IMR-90 (cell line): ENCODE data around the gene HMGN4. TPM values are rescaled to one million over a fixed set of nuclear protein-coding genes. Genes with fewer than 3 reads are reported as not detected.
A peak's percentile ranks its signal among the peaks of the same experiment; 100 is the strongest.

Source experiments
- ATAC-seq: fragments of 200-7000 bp; cut with Tn5 transposase; 2 replicates; pipeline ENCODE4 v1.9.1; 2020; ENCODE audit warnings: low read depth, mild to moderate bottlenecking, moderate library complexity
- BruUV-seq: library from RNA; stranded (reverse); fragments of 400-500 nt; replicated peaks from 2 replicates; lab custom pipeline; 2021; lab: Mats Ljungman, UMichigan
- CTCF ChIA-PET: fragments of 300-600 bp; formaldehyde crosslinking; extraction: SDS; loops from one replicate; lab custom pipeline; 2021; ENCODE audit warnings: antibody characterized with exemption; lab: Yijun Ruan, JAX
- POLR2A ChIA-PET: fragments of 300-600 bp; sonication (Branson Sonifier 250); formaldehyde crosslinking; loops from one replicate; lab custom pipeline; 2022; ENCODE audit warnings: antibody characterized with exemption; ENCODE audit not compliant: unreplicated experiment; lab: Charles Lee
- DNase-seq: peaks from one replicate; pipeline ENCODE4 v3.0.0; 2013
- H2AFZ ChIP-seq: replicated peaks from 2 replicates; pipeline ENCODE3; 2013; ENCODE audit warnings: low read length, mild to moderate bottlenecking; ENCODE audit not compliant: poor library complexity
- H2AK5ac ChIP-seq: 2 replicates; pipeline ENCODE4 v1.6.1; 2013; ENCODE audit warnings: low read depth, low read length, inconsistent platforms
- H2AK9ac ChIP-seq: replicated peaks from 2 replicates; pipeline ENCODE3; 2013; ENCODE audit warnings: mild to moderate bottlenecking, low read depth, low read length, moderate library complexity; ENCODE audit not compliant: poor library complexity
- H2BK120ac ChIP-seq: 2 replicates; pipeline ENCODE4 v1.6.1; 2013; ENCODE audit warnings: low read depth, low read length, inconsistent platforms
- H2BK15ac ChIP-seq: 3 replicates; pipeline ENCODE4 v1.6.1; 2013; ENCODE audit warnings: low read depth, low read length, inconsistent platforms
- H2BK20ac ChIP-seq: 2 replicates; pipeline ENCODE4 v1.6.1; 2013; ENCODE audit warnings: low read depth, mild to moderate bottlenecking, inconsistent platforms, low read length, moderate library complexity
- H2BK5ac ChIP-seq: 2 replicates; pipeline ENCODE4 v1.6.1; 2013; ENCODE audit warnings: mild to moderate bottlenecking, low read depth, low read length, inconsistent platforms; ENCODE audit not compliant: poor library complexity, severe bottlenecking
- H3K14ac ChIP-seq: replicated peaks from 2 replicates; pipeline ENCODE4 v1.6.1; 2013; ENCODE audit warnings: low read depth, low read length, inconsistent platforms
- H3K18ac ChIP-seq: 2 replicates; pipeline ENCODE4 v1.6.1; 2013; ENCODE audit warnings: low read depth, low read length, control low read depth
- H3K23ac ChIP-seq: 2 replicates; pipeline ENCODE4 v1.6.1; 2013; ENCODE audit warnings: low read depth, low read length, inconsistent platforms
- H3K27ac ChIP-seq: 2 replicates; pipeline ENCODE4 v1.5.1; 2013; ENCODE audit warnings: mild to moderate bottlenecking, control low read depth, low read length; ENCODE audit not compliant: insufficient read depth
- H3K27me3 ChIP-seq: 2 replicates; pipeline ENCODE4 v1.6.1; 2013; ENCODE audit warnings: low read length; ENCODE audit not compliant: control insufficient read depth, insufficient read depth
- H3K36me3 ChIP-seq: 2 replicates; pipeline ENCODE4 v1.6.1; 2013; ENCODE audit warnings: low read length, mixed read lengths; ENCODE audit not compliant: control insufficient read depth, insufficient read depth
- H3K4ac ChIP-seq: 2 replicates; pipeline ENCODE4 v1.6.1; 2013; ENCODE audit warnings: low read depth, low read length, inconsistent platforms
- H3K4me1 ChIP-seq: 2 replicates; pipeline ENCODE4 v1.6.1; 2013; ENCODE audit warnings: low read length, mixed read lengths; ENCODE audit not compliant: control insufficient read depth, insufficient read depth
- H3K4me2 ChIP-seq: 2 replicates; pipeline ENCODE4 v1.6.1; 2013; ENCODE audit warnings: low read depth, mild to moderate bottlenecking, control low read depth, low read length, moderate library complexity
- H3K4me3 ChIP-seq: 2 replicates; pipeline ENCODE4 v1.5.1; 2013; ENCODE audit warnings: low read depth, mild to moderate bottlenecking, control low read depth, low read length, moderate library complexity; ENCODE audit not compliant: insufficient read depth
- H3K56ac ChIP-seq: 2 replicates; pipeline ENCODE4 v1.6.1; 2013; ENCODE audit warnings: low read length, inconsistent platforms; ENCODE audit not compliant: insufficient read depth; ENCODE audit errors: extremely low read depth
- H3K79me1 ChIP-seq, 2 experiments: 2 replicates each; pipeline ENCODE4 v1.6.1; 2013; ENCODE audit warnings: low read length in 2 of 2, inconsistent platforms in 1 of 2, low read depth in 1 of 2
- H3K9ac ChIP-seq: 2 replicates; pipeline ENCODE4 v1.6.1; 2013; ENCODE audit warnings: low read depth, low read length, control low read depth
- H3K9me1 ChIP-seq: 2 replicates; pipeline ENCODE4 v1.6.1; 2013; ENCODE audit warnings: low read length, inconsistent platforms; ENCODE audit not compliant: insufficient read depth
- H3K9me3 ChIP-seq: 2 replicates; pipeline ENCODE4 v1.6.1; 2013; ENCODE audit warnings: low read length; ENCODE audit not compliant: control insufficient read depth, insufficient read depth
- H4K20me1 ChIP-seq: 2 replicates; pipeline ENCODE4 v1.6.1; 2013; ENCODE audit warnings: low read length, inconsistent platforms; ENCODE audit not compliant: insufficient read depth
- H4K5ac ChIP-seq: 2 replicates; pipeline ENCODE4 v1.6.1; 2013; ENCODE audit warnings: mild to moderate bottlenecking, low read depth, low read length, control low read depth
- H4K8ac ChIP-seq, 2 experiments: 2 replicates each; pipeline ENCODE4 v1.6.1; 2013; ENCODE audit warnings: low read depth in 2 of 2, low read length in 2 of 2, control low read depth in 1 of 2, inconsistent platforms in 1 of 2
- H4K91ac ChIP-seq: 2 replicates; pipeline ENCODE4 v1.6.1; 2013; ENCODE audit warnings: low read depth, low read length, inconsistent platforms; ENCODE audit not compliant: insufficient read depth
- BHLHE40 ChIP-seq: fragments of 150-350 bp; IDR thresholded peaks from 2 replicates; pipeline ENCODE4 v1.6.1; 2016; ENCODE audit warnings: mild to moderate bottlenecking, low read depth, low read length
- CEBPB ChIP-seq: IDR thresholded peaks from 2 replicates; pipeline ENCODE4 v1.6.1; 2012; ENCODE audit warnings: low read depth, low read length, improper control_type of control experiment
- CHD1 ChIP-seq: IDR thresholded peaks from 2 replicates; pipeline ENCODE4 v1.6.1; 2012; ENCODE audit warnings: low read depth, low read length, improper control_type of control experiment
- FOS ChIP-seq: fragments of 150-350 bp; IDR thresholded peaks from 2 replicates; pipeline ENCODE4 v1.6.1; 2016; ENCODE audit warnings: low read depth, low read length
- MXI1 ChIP-seq: IDR thresholded peaks from 2 replicates; pipeline ENCODE4 v1.6.1; 2012; ENCODE audit warnings: low read depth, mild to moderate bottlenecking, low read length, moderate library complexity, borderline replicate concordance
- RAD21 ChIP-seq: IDR thresholded peaks from 2 replicates; pipeline ENCODE4 v1.6.1; 2012; ENCODE audit warnings: low read length, improper control_type of control experiment
- RCOR1 ChIP-seq: IDR thresholded peaks from 2 replicates; pipeline ENCODE4 v1.6.1; 2012; ENCODE audit warnings: mild to moderate bottlenecking, low read length, improper control_type of control experiment; ENCODE audit not compliant: insufficient replicate concordance
- SMC3 ChIP-seq: fragments of 150-350 bp; IDR thresholded peaks from 2 replicates; pipeline ENCODE4 v1.6.1; 2016; ENCODE audit warnings: low read depth, mild to moderate bottlenecking, antibody characterized with exemption, low read length, moderate library complexity
- WGBS, 2 experiments: methylation state at CpG; one replicate each; pipeline versions ENCODE4 v1.1.5 to v1.1.7; 2013; ENCODE audit warnings: missing lambda C conversion rate in 2 of 2; ENCODE audit not compliant: insufficient read length in 1 of 2; ENCODE audit errors: extremely low coverage in 2 of 2; 5-methylcytosine and 5-hydroxymethylcytosine counted together
- dilution Hi-C: fragments of 300-500 bp; cut with HindIII; formaldehyde crosslinking; loops from one replicate; pipeline ENCODE4 v1.14.3; 2018; ENCODE audit warnings: low sequenced_read_pairs; ENCODE audit not compliant: unreplicated experiment
- in situ Hi-C: fragments of 300-500 bp; cut with MboI; formaldehyde crosslinking; loops from 3 replicates; pipeline ENCODE4 v1.14.3; 2019; ENCODE audit warnings: low sequenced_read_pairs, inconsistent platforms, mixed read lengths
- intact Hi-C: fragments of 100-400 bp; cut with micrococcal nuclease; formaldehyde crosslinking; loops from 2 replicates; pipeline ENCODE4 v1.10.0; 2022
- polyA plus RNA-seq, 3 experiments: library from polyadenylated mRNA; depleted of rRNA; stranded (reverse); fragments of >200 nt; gene quantifications; 2 replicates each; pipeline ENCODE4 v1.2.3, GENCODE V29; 2012; ENCODE audit warnings: low replicate concordance in 1 of 3
- total RNA-seq: library from RNA; depleted of rRNA; stranded (reverse); fragments of >200 nt; gene quantifications from 2 replicates; pipeline ENCODE4 v1.2.3, GENCODE V29; 2012
- TF ChIP-seq, protein P1 (sequence below): fragments of 150-350 bp; IDR thresholded peaks from 2 replicates; pipeline ENCODE4 v1.6.1; 2016; ENCODE audit warnings: low read depth, mild to moderate bottlenecking, low read length, moderate library complexity, borderline replicate concordance
- TF ChIP-seq, protein P2 (sequence below): conservative IDR thresholded peaks from 2 replicates; pipeline ENCODE4 v1.5.1; 2012; ENCODE audit warnings: mild to moderate bottlenecking, low read depth, low read length, improper control_type of control experiment

The HMGN4 gene
- total and polyA plus RNA-seq, 2 of the 4 experiments (the other 2 are of a cell fraction), result 46.4 to 50.2 TPM

DNA sequence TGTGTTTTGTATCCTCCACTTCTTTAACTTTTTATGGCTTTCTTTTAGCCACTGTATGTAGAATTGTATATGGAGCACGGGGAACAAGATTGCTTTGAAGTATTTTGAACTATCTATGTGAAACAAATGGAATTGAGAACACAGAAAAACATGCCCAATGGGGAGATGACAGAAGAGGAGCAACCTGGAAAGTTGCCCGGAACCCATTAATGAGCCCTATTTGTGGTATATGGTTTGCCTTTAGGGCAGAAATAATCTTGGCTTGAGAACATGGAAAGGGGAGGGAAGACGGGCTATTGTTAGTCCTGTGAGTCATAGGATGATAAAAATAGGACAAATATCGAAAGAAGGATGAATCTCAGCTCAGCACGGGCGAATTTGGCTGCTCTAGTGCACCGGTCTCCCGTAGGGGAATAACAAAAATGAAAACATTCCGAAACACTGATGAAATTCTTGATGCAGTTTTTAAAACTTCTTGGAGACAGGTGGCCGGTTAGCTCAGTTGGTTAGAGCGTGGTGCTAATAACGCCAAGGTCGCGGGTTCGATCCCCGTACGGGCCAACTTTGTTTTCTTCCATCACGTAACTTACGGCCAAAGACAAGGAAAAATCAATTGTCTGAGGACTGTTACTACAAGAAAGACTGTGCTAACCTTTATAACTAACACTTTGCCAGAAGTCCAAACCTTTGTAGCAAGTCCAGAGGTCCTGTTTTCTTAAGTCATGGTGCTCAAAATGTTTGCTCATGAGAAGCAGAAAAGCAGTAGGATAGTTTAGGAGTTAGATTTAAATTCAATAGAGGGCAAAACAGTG is 15.7 kb downstream of the HMGN4 start:
- H4K5ac ChIP-seq, result no peak overlapping the region
- H2BK5ac ChIP-seq, result peak overlapping the region; percentile 14
- H3K27ac ChIP-seq, result no peak overlapping the region
- no peak overlapping the region for H2AK5ac ChIP-seq
- H4K8ac ChIP-seq, result no peak overlapping the region
- H3K79me1 ChIP-seq, result no peaks in the 10 kb centered on the region
- ChIA-PET CTCF (interaction anchor here (0.5 to 1.4 kb wide), 3 partner anchors 19 to 231 kb away, joined by 3 read pairs; no protein-coding TSS in a partner anchor), POLR2A (no interaction called here)
- no peak overlapping the region for H3K56ac ChIP-seq
- DNase-seq, result peak; percentile 92
- no peak overlapping the region for H3K4ac ChIP-seq
- no peaks in the 10 kb centered on the region for H3K9me1 ChIP-seq
- intact Hi-C loops (loop anchor here (1.0 to 10.0 kb wide), 2 partner anchors 16 to 229 kb away; partner anchors contain the start of gene HMGN4), in situ Hi-C loops (no loop called here), dilution Hi-C loops (no loop called here)
- peak overlapping the region; percentile 94 for H3K4me2 ChIP-seq
- H2AK9ac ChIP-seq, result no peak overlapping the region
- H3K9ac ChIP-seq, result no peak overlapping the region
- 0% methylated on average over 8 of the region's 19 CpGs; no CpG with 5 or more reads in 1 of the 2 experiments for WGBS, 2 experiments
- no TSS peak for BruUV-seq
- TF ChIP-seq RCOR1 (peak; percentile 90), RAD21 (no peak), CHD1 (no peak; the same call in 1 of the 2 replicates), BHLHE40 (peak; percentile 80; the same call in 1 of the 2 replicates), FOS (peak; percentile 88; the same call in 1 of the 2 replicates), CEBPB (peak; percentile 32; the same call in 1 of the 2 replicates), MXI1 (0 out of 2 replicates have a peak, but pooled peaks have one; percentile 6), SMC3 (peak; percentile 18; the same call in 1 of the 2 replicates)
- TF ChIP-seq, protein P1, sequence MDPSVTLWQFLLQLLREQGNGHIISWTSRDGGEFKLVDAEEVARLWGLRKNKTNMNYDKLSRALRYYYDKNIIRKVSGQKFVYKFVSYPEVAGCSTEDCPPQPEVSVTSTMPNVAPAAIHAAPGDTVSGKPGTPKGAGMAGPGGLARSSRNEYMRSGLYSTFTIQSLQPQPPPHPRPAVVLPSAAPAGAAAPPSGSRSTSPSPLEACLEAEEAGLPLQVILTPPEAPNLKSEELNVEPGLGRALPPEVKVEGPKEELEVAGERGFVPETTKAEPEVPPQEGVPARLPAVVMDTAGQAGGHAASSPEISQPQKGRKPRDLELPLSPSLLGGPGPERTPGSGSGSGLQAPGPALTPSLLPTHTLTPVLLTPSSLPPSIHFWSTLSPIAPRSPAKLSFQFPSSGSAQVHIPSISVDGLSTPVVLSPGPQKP, result no peak
- TF ChIP-seq, protein P2, sequence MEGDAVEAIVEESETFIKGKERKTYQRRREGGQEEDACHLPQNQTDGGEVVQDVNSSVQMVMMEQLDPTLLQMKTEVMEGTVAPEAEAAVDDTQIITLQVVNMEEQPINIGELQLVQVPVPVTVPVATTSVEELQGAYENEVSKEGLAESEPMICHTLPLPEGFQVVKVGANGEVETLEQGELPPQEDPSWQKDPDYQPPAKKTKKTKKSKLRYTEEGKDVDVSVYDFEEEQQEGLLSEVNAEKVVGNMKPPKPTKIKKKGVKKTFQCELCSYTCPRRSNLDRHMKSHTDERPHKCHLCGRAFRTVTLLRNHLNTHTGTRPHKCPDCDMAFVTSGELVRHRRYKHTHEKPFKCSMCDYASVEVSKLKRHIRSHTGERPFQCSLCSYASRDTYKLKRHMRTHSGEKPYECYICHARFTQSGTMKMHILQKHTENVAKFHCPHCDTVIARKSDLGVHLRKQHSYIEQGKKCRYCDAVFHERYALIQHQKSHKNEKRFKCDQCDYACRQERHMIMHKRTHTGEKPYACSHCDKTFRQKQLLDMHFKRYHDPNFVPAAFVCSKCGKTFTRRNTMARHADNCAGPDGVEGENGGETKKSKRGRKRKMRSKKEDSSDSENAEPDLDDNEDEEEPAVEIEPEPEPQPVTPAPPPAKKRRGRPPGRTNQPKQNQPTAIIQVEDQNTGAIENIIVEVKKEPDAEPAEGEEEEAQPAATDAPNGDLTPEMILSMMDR, result no peak
- no peak overlapping the region for H2BK120ac ChIP-seq
- no peak overlapping the region for H2BK15ac ChIP-seq
- no peak overlapping the region for H2AFZ ChIP-seq
- no peaks in the 10 kb centered on the region for H3K9me3 ChIP-seq
- H4K91ac ChIP-seq, result no peak overlapping the region
- no peak overlapping the region for H2BK20ac ChIP-seq
- H3K36me3 ChIP-seq, result no peaks in the 10 kb centered on the region
- no peaks in the 10 kb centered on the region for H3K4me1 ChIP-seq
- H3K14ac ChIP-seq, result 0 out of 2 replicates have a peak overlapping the region, but pooled peaks have one; percentile 18
- peak overlapping the region; percentile 58 for H3K4me3 ChIP-seq
- no peaks in the 10 kb centered on the region for H3K27me3 ChIP-seq
- H3K18ac ChIP-seq, result no peak overlapping the region
- H4K20me1 ChIP-seq, result peaks cover 9% of the 10 kb centered on the region
- no peak overlapping the region for H3K23ac ChIP-seq
- ATAC-seq, result peak; percentile 50
